CD8-positive, alpha-beta memory T cell (primary cell): ENCODE data around the gene PODN. TPM values are rescaled to one million over a fixed set of nuclear protein-coding genes. Genes with fewer than 3 reads are reported as not detected.

Experiments
- CTCF ChIA-PET: fragments of 350-600 bp; sonication (Branson Sonifier 250); formaldehyde crosslinking; loops from one replicate; lab custom pipeline; 2021; ENCODE audit warnings: antibody characterized with exemption; lab: Charles Lee
- POLR2A ChIA-PET: fragments of 350-600 bp; sonication (Branson Sonifier 250); formaldehyde crosslinking; loops from one replicate; lab custom pipeline; 2021; ENCODE audit warnings: antibody characterized with exemption; lab: Charles Lee
- DNase-seq, 5 donors: peaks; one replicate each; pipeline versions ENCODE4 v3.0.0 to v3.0.0-alpha.2; 2020 to 2022; ENCODE audit warnings: mixed read lengths in 1 of 5
- H3K27ac ChIP-seq: one replicate; pipeline ENCODE4 v1.7.0; 2013; ENCODE audit warnings: low read depth, mild to moderate bottlenecking, low read length, moderate library complexity
- H3K27me3 ChIP-seq: 2 replicates; pipeline ENCODE4 v1.7.0; 2013; ENCODE audit warnings: low read length, mild to moderate bottlenecking; ENCODE audit not compliant: insufficient read depth, poor library complexity, severe bottlenecking
- H3K36me3 ChIP-seq: 2 replicates; pipeline ENCODE4 v1.7.0; 2013; ENCODE audit warnings: mild to moderate bottlenecking, low read length, moderate library complexity; ENCODE audit not compliant: insufficient read depth
- H3K4me1 ChIP-seq: 2 replicates; pipeline ENCODE4 v1.7.0; 2013; ENCODE audit warnings: mild to moderate bottlenecking, low read length, moderate library complexity; ENCODE audit not compliant: insufficient read depth
- H3K4me3 ChIP-seq: 2 replicates; pipeline ENCODE4 v1.7.0; 2013; ENCODE audit warnings: mild to moderate bottlenecking, low read length
- H3K9me3 ChIP-seq: 2 replicates; pipeline ENCODE4 v1.7.0; 2013; ENCODE audit warnings: mild to moderate bottlenecking, low read length
- H3K27ac Mint-ChIP-seq, 8 donors: one replicate each; pipeline ENCODE4 v1.8.0; 2020 to 2021; ENCODE audit warnings: mixed read lengths in 8 of 8, mild to moderate bottlenecking in 6 of 8, inconsistent platforms in 3 of 8, moderate library complexity in 3 of 8
- H3K27me3 Mint-ChIP-seq, 2 donors: one replicate each; pipeline ENCODE4 v1.8.0; 2020 to 2021; ENCODE audit warnings: mixed read lengths in 2 of 2, mild to moderate bottlenecking in 1 of 2, moderate library complexity in 1 of 2
- H3K36me3 Mint-ChIP-seq, 3 donors: one replicate each; pipeline ENCODE4 v1.8.0; 2020 to 2021; ENCODE audit warnings: mixed read lengths in 3 of 3, inconsistent platforms in 1 of 3, mild to moderate bottlenecking in 1 of 3
- H3K4me1 Mint-ChIP-seq, 3 donors: one replicate each; pipeline ENCODE4 v1.8.0; 2020 to 2021; ENCODE audit warnings: mixed read lengths in 3 of 3, inconsistent platforms in 1 of 3, mild to moderate bottlenecking in 1 of 3
- H3K4me3 Mint-ChIP-seq, 7 donors: one replicate each; pipeline ENCODE4 v1.8.0; 2020 to 2021; ENCODE audit warnings: mixed read lengths in 7 of 7, mild to moderate bottlenecking in 6 of 7, moderate library complexity in 4 of 7, inconsistent platforms in 2 of 7
- H3K9me3 Mint-ChIP-seq, 5 donors: one replicate each; pipeline ENCODE4 v1.8.0; 2020 to 2022; ENCODE audit warnings: mixed read lengths in 5 of 5, mild to moderate bottlenecking in 3 of 5, moderate library complexity in 2 of 5, inconsistent platforms in 1 of 5
- polyA plus RNA-seq: library from polyadenylated mRNA; unstranded; fragments of 300-500 nt; fragmentation: Illumina TruSeq; gene quantifications from one replicate; pipeline ENCODE4 v1.2.3, GENCODE V29; 2021
- total RNA-seq, 2 experiments: library from RNA; stranded (reverse); gene quantifications; one replicate each; pipeline ENCODE4 v1.2.3, GENCODE V29; 2021

PODN gene
- total and polyA plus RNA-seq, 3 experiments from 2014 or later, result 0.53 TPM; not detected in 2

DNA sequence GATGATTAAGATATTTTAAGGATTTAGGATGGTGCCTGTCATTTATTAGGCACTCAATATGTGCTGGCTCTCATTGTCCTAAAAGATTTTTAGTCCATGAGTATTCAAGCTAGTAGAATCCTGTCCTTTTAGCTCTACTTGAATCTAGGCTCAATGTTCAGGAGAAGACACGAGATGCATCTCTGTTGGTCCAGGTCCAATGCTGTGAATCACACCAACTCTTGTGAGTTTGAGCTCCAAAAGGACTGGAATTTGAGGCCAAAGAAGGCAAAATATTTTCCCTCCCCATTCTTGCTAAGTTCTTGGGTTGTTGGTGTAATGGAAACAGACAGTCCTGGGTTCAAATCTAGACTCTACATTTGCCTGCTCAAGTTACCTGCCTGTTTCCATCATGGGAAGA, 1.4 kb upstream of the PODN start:
- no peaks in the 10 kb centered on the region for H3K9me3 ChIP-seq
- ChIA-PET CTCF (no interaction called here), POLR2A (no interaction called here)
- no peak overlapping the region for H3K27ac ChIP-seq
- peaks cover 27 to 38% of the 10 kb centered on the region in 2 donors for H3K27me3 Mint-ChIP-seq
- no peak for DNase-seq
- peaks cover 35% of the 10 kb centered on the region for H3K27me3 ChIP-seq
- peak overlapping the region in 2 of 7 donors; percentile 44 to 51 for H3K4me3 Mint-ChIP-seq
- peaks cover 0 to 4% (median 0%) of the 10 kb centered on the region in 3 donors for H3K36me3 Mint-ChIP-seq
- no peaks in the 10 kb centered on the region for H3K9me3 Mint-ChIP-seq
- H3K27ac Mint-ChIP-seq, result no peak overlapping the region
- peaks cover 6 to 11% (median 7%) of the 10 kb centered on the region in 3 donors for H3K4me1 Mint-ChIP-seq
- no peaks in the 10 kb centered on the region for H3K36me3 ChIP-seq
- peaks cover 5% of the 10 kb centered on the region for H3K4me1 ChIP-seq
- H3K4me3 ChIP-seq, result no peak overlapping the region

DNA sequence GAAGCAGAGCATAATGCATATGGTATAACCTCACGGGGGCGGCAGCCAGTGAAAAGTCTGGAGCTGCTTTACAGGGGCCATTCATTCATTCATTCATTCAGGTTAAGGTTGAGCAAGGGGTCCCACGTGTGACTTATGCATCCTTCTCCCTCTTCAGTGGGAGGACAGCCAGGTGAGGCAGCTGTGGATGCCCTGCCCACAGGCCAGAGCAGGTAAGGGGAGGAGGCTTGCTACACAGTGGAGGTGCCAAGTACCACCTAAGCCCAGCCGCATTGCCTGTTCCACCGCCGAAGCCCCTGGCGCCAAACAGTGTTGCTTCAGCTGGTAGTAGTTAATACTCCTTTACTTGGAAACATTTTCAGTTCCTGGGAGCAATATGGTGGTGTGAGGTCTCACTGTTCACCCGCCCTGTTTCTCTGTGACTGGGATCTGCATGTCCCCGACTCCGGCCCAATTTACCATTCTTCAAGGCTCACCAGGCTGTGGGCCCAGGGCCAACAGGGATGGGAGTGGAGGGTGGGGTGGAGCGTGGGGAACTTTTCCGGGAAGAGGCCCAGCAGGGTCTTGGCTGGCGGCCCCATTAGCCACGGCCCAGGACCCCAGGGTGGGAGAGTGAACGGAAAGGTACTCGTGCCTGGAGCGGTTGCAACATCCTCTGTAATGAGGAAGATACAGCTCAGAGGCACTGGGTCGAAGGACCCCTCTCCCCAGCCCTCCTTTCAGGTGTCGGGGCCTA, 722 bp upstream of the PODN start:
- Histone ChIP-seq H3K4me3 (no peak overlapping the region), H3K36me3 (no peaks in the 10 kb centered on the region), H3K4me1 (peaks cover 5% of the 10 kb centered on the region), H3K27ac (no peak overlapping the region), H3K27me3 (peaks cover 35% of the 10 kb centered on the region), H3K9me3 (no peaks in the 10 kb centered on the region)
- CTCF ChIA-PET, result interaction anchor here (1.3 kb wide), 1 partner anchor 46 kb away, joined by 3 read pairs; no protein-coding TSS in a partner anchor
- no peaks in the 10 kb centered on the region for H3K9me3 Mint-ChIP-seq
- peaks cover 29 to 41% of the 10 kb centered on the region in 2 donors for H3K27me3 Mint-ChIP-seq
- H3K4me3 Mint-ChIP-seq, result peak overlapping the region in 5 of 7 donors; percentile 43 to 90 (median 58)
- no peak for DNase-seq
- peaks cover 6 to 11% (median 7%) of the 10 kb centered on the region in 3 donors for H3K4me1 Mint-ChIP-seq
- H3K27ac Mint-ChIP-seq, result no peak overlapping the region
- peaks cover 0 to 4% (median 0%) of the 10 kb centered on the region in 3 donors for H3K36me3 Mint-ChIP-seq
- POLR2A ChIA-PET, result no interaction called here

DNA sequence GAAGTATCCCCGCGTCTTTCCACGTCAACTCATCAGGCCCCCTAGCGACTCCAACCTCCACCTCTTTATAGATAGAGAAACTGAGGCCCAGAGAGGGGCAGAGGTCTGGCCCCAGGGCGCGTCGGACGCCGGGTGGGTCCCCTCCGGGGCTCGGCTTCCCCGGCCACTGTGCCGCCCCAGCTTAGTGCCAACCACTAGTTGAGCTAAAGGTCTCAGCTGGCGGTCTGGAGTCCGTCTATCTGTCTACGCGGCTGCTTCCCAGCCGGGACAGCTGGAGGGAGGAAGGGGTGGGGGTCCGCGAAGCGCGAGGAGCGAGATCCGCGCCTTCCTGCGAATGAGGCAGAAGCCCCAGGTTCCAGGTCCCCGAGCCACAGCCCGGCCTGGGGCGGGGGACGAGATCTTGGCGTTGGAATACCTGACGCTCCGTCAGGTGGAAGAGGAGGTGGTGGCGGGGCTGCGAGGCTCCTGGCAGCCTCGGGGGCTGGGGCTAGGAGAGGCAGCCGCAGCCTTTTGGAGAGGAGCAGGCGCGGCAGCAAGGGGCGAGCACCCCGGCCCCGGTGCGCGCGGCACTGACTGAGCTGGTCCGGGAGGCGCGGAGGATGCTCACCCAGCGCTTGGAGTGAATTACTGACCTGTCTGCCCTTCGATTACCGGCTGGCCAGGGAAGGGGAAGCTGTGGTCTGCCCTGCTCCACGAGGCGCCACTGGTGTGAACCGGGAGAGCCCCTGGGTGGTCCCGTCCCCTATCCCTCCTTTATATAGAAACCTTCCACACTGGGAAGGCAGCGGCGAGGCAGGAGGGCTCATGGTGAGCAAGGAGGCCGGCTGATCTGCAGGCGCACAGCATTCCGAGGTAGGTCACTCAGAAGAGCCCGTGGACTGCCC, 937 bp downstream of the PODN start:
- no peak overlapping the region for H3K27ac ChIP-seq
- H3K4me3 Mint-ChIP-seq, result peak overlapping the region in 6 of 7 donors; percentile 43 to 80 (median 56)
- no peak overlapping the region for H3K27ac Mint-ChIP-seq
- H3K27me3 ChIP-seq, result peaks cover 35% of the 10 kb centered on the region
- no peaks in the 10 kb centered on the region for H3K36me3 ChIP-seq
- peaks cover 5% of the 10 kb centered on the region for H3K4me1 ChIP-seq
- peaks cover 0 to 1% (median 0%) of the 10 kb centered on the region in 3 donors for H3K36me3 Mint-ChIP-seq
- POLR2A ChIA-PET, result no interaction called here
- H3K4me3 ChIP-seq, result no peak overlapping the region
- H3K9me3 Mint-ChIP-seq, result no peaks in the 10 kb centered on the region
- H3K9me3 ChIP-seq, result no peaks in the 10 kb centered on the region
- CTCF ChIA-PET, result interaction anchor here (0.6 kb wide), 1 partner anchor 36 kb away, joined by 3 read pairs; no protein-coding TSS in a partner anchor
- DNase-seq, result no peak
- peaks cover 32 to 43% of the 10 kb centered on the region in 2 donors for H3K27me3 Mint-ChIP-seq
- H3K4me1 Mint-ChIP-seq, result peaks cover 6 to 11% (median 7%) of the 10 kb centered on the region in 3 donors

DNA sequence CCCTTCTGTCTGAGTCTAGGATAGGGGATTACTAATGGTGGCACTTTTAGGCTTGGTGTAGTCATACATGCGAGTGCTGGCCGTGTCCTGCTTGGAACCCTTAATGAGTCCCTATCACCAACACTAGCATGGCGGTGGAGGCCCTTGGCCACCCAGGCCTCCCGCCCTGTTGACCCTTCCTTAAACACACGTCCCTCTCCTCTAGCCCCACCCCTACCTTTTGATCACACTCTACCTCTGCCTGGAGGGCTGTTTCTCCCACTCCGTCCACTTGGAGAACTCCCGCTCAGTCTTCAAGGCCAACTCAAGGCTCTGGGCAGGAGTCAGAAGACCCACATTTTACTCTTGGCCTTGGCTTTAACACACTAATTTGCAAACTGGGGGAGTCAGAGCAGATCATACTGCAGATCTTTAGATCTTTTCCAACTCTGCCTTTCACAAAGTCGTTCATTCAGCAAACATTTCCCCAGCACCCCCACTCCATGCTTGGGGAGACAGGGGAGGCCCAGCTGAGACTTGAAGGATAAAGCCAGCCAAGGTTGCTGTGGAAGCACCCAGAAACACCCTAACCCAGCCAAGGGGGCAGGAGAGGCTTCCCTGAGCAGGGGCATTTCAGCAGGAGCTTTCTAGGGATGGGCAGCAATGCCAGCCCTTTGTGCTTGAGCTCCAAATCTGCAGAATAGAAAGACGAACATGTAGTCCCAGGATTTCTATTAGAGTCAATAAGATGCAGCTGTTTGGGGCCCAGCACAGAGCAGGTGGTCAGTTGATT, 1.9 kb downstream of the PODN start:
- CTCF ChIA-PET, result interaction anchor here (0.6 to 0.9 kb wide), 2 partner anchors 11 to 37 kb away, joined by 3 read pairs; no protein-coding TSS in a partner anchor
- H3K27ac Mint-ChIP-seq, result no peak overlapping the region
- Histone ChIP-seq H3K4me1 (peaks cover 5% of the 10 kb centered on the region), H3K9me3 (no peaks in the 10 kb centered on the region), H3K27ac (no peak overlapping the region), H3K4me3 (no peak overlapping the region), H3K27me3 (peaks cover 35% of the 10 kb centered on the region), H3K36me3 (no peaks in the 10 kb centered on the region)
- H3K9me3 Mint-ChIP-seq, result no peaks in the 10 kb centered on the region
- no peak for DNase-seq
- POLR2A ChIA-PET, result no interaction called here
- peaks cover 6 to 11% (median 7%) of the 10 kb centered on the region in 3 donors for H3K4me1 Mint-ChIP-seq
- peak overlapping the region in 6 of 7 donors; percentile 13 to 80 (median 46) for H3K4me3 Mint-ChIP-seq
- peaks cover 32 to 43% of the 10 kb centered on the region in 2 donors for H3K27me3 Mint-ChIP-seq
- H3K36me3 Mint-ChIP-seq, result peaks cover 0 to 1% (median 0%) of the 10 kb centered on the region in 3 donors

DNA sequence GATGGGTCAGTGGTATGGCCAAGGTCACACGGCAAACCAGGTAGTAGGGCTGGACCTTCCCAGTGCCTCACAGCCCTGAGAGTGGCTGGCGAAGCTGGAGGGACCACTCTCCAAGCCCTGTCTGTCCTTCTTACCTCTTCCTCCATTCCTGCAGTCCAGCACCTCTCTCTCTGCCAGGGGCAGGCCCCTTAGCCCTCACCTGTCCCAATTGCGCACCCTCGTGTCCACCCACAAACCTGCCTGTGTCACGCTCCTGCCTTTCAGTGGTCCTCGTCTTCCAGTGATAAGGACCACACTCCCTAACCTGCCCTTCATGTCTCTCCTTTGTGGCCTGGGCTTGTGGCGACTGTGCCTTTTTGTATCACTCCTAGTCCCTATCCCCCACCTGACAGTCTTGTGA, 3.4 kb downstream of the PODN start:
- CTCF ChIA-PET, result interaction anchor here (0.9 kb wide), 1 partner anchor 9 kb away, joined by 3 read pairs; no protein-coding TSS in a partner anchor
- Histone ChIP-seq H3K4me3 (no peak overlapping the region), H3K27me3 (peaks cover 33% of the 10 kb centered on the region), H3K4me1 (peaks cover 5% of the 10 kb centered on the region), H3K36me3 (no peaks in the 10 kb centered on the region), H3K9me3 (no peaks in the 10 kb centered on the region), H3K27ac (no peak overlapping the region)
- DNase-seq, result no peak
- POLR2A ChIA-PET, result no interaction called here
- Mint-ChIP-seq H3K27me3 (peaks cover 32 to 41% of the 10 kb centered on the region in 2 donors), H3K4me3 (no peak overlapping the region), H3K27ac (no peak overlapping the region), H3K9me3 (no peaks in the 10 kb centered on the region), H3K36me3 (no peaks in the 10 kb centered on the region), H3K4me1 (peaks cover 6 to 11% (median 7%) of the 10 kb centered on the region in 3 donors)

DNA sequence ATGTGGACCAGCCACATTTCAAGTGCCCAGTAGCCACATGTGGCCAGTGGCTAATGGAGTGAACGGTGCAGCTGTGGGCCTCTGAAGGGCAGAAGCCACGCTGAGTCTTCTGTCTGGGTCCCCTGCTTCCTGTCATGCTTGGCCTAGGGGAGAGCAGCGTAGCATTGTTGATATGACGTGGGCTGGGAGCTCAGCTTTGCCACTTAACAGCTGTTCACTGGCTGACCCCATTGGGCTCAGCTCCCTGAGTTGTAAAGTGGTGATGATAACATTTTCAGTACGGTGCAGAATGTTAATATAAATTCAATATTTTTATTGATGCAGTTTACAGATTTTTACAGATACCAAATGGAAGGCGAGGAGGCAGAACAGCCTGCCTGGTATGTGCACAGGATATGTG, 4.5 kb downstream of the PODN start:
- no peak overlapping the region for H3K4me3 ChIP-seq
- Mint-ChIP-seq H3K36me3 (no peaks in the 10 kb centered on the region), H3K9me3 (no peaks in the 10 kb centered on the region), H3K27me3 (peaks cover 29 to 30% of the 10 kb centered on the region in 2 donors), H3K27ac (no peak overlapping the region), H3K4me3 (no peak overlapping the region), H3K4me1 (peaks cover 6 to 11% (median 7%) of the 10 kb centered on the region in 3 donors)
- H3K9me3 ChIP-seq, result no peaks in the 10 kb centered on the region
- H3K27ac ChIP-seq, result no peak overlapping the region
- ChIA-PET CTCF (no interaction called here), POLR2A (no interaction called here)
- DNase-seq, result no peak
- no peaks in the 10 kb centered on the region for H3K36me3 ChIP-seq
- H3K4me1 ChIP-seq, result peaks cover 5% of the 10 kb centered on the region
- H3K27me3 ChIP-seq, result peaks cover 22% of the 10 kb centered on the region

DNA sequence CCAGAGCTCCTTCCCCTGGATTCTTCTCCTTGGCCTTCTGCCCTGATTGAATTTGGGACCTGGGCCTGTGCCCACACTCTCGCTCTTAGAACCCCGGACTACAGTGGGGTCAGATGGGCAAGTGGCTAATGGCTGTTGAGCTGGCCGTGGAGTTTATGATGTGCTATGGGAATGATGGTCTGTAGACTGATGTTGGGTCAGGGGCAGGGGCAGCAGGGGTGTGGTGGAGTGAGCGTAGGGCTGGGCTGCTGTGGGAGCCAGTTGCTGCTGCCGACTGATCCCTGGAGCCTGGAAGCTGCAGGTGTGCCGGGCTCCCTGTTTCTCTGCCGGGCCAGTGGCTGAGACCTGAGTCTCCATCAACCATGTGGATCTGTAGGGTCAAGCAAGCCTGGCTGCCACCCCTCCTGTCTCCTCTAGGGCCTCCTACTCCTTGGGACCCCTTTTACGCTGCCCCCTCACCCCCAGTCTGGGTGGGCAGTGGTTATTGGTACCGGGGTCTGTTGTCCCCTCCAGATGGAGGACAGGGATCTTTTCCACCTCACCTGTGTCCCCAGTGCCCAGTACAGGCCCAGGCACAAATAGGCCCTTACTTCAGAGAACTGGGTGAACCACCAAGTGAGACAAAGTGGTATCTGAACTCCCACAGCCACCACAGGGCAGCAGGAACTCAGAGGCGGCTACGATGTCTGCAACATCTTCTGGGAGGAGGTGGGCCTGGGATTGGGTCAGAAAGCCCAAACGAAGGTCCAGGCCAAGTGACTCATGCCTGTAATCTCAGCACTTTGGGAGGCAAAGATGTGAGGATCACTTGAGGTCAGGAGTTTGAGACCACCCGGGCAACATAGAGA, 5.1 kb downstream of the PODN start:
- no peak overlapping the region for H3K4me3 ChIP-seq
- Mint-ChIP-seq H3K27ac (no peak overlapping the region), H3K4me1 (peaks cover 6 to 11% (median 7%) of the 10 kb centered on the region in 3 donors), H3K27me3 (peaks cover 28% of the 10 kb centered on the region in 2 donors), H3K9me3 (no peaks in the 10 kb centered on the region), H3K4me3 (no peak overlapping the region), H3K36me3 (no peaks in the 10 kb centered on the region)
- peaks cover 5% of the 10 kb centered on the region for H3K4me1 ChIP-seq
- CTCF ChIA-PET, result no interaction called here
- no peak overlapping the region for H3K27ac ChIP-seq
- no peaks in the 10 kb centered on the region for H3K36me3 ChIP-seq
- no peak for DNase-seq
- POLR2A ChIA-PET, result no interaction called here
- H3K27me3 ChIP-seq, result peaks cover 20% of the 10 kb centered on the region
- H3K9me3 ChIP-seq, result no peaks in the 10 kb centered on the region
